ENCODE measurements around the gene PLXNA3.

- TF ChIP-seq PRDM15 (CRISPR knock-in tag; IDR thresholded peaks at IDR 0.05) (no peak), ZNF274 (IDR thresholded peaks at IDR 0.05; ENCODE audit: insufficient read depth, insufficient read length) (no peak), HDAC6 (IDR thresholded peaks at IDR 0.05; ENCODE audit: unreplicated experiment) (no peak), BHLHE40 (IDR thresholded peaks at IDR 0.05; ENCODE audit: borderline replicate concordance in 1 of 2, low read depth in 2 of 2, low read length in 1 of 2) (no peak), SIN3A (IDR thresholded peaks at IDR 0.05; ENCODE audit: low read depth, low read length) (no peak), TCF12 (IDR thresholded peaks at IDR 0.05; ENCODE audit: low read depth, low read length) (no peak), MYB (IDR thresholded peaks at IDR 0.05; ENCODE audit: borderline replicate concordance, low read depth, low read length) (no peak), HDAC2 (IDR thresholded peaks at IDR 0.05) (no peak), GABPA (IDR thresholded peaks at IDR 0.05; ENCODE audit: low read depth) (no peak)
- TF ChIP-seq, protein P1, sequence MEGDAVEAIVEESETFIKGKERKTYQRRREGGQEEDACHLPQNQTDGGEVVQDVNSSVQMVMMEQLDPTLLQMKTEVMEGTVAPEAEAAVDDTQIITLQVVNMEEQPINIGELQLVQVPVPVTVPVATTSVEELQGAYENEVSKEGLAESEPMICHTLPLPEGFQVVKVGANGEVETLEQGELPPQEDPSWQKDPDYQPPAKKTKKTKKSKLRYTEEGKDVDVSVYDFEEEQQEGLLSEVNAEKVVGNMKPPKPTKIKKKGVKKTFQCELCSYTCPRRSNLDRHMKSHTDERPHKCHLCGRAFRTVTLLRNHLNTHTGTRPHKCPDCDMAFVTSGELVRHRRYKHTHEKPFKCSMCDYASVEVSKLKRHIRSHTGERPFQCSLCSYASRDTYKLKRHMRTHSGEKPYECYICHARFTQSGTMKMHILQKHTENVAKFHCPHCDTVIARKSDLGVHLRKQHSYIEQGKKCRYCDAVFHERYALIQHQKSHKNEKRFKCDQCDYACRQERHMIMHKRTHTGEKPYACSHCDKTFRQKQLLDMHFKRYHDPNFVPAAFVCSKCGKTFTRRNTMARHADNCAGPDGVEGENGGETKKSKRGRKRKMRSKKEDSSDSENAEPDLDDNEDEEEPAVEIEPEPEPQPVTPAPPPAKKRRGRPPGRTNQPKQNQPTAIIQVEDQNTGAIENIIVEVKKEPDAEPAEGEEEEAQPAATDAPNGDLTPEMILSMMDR (IDR thresholded peaks at IDR 0.05 in 2 of 3, conservative IDR thresholded peaks at IDR 0.05 in 1 of 3; ENCODE audit: control insufficient read depth in 2 of 3, extremely low read depth in 1 of 3, insufficient read depth in 1 of 3, low read depth in 3 of 3, low read length in 3 of 3): no peak
Observed at GRCh38 chrX:154413142-154413541, 44.9 kb upstream of the PLXNA3 start.
